Keratinocyte (primary cell): ENCODE results near the gene ABR.

Source experiments
- EZH2 ChIP-seq: IDR thresholded peaks from one replicate; pipeline ENCODE4 v1.6.1; 2012; ENCODE audit warnings: inconsistent platforms, mild to moderate bottlenecking, low read length, moderate library complexity
- TF ChIP-seq, protein P1 (sequence below), 3 experiments: IDR thresholded peaks in 1 of 3; conservative IDR thresholded peaks in 1 of 3; optimal IDR thresholded peaks in 1 of 3; 2 replicates in 2 of 3; 3 replicates in 1 of 3; pipeline versions ENCODE3 to v1.5.1; 2011; ENCODE audit warnings: low read length in 3 of 3, mild to moderate bottlenecking in 3 of 3, moderate library complexity in 2 of 3, control low read depth in 1 of 3, inconsistent platforms in 1 of 3; ENCODE audit not compliant: insufficient read depth in 2 of 3; ENCODE audit errors: extremely low read depth in 1 of 3

DNA sequence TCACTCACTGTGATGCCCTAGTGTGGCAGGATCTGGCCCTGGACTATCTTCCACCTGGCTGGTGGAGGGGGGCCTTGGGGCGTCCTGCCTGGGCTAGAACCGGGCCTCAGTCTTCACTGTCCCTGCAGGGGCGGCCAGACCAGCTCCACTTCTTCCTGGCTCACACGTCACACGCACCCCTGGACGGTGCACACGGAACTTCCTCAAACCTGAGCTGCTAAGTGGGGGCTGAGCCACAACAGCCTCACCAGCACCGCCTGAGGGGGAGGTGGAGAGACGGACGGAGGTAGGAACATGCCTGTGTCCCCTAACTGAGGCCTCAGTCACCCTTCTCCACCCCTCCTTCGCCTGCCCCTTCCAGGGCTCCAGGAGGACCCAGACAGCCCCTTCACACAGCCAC, 146.3 kb downstream of the ABR start:
- no peak for TF ChIP-seq EZH2
- TF ChIP-seq, protein P1, sequence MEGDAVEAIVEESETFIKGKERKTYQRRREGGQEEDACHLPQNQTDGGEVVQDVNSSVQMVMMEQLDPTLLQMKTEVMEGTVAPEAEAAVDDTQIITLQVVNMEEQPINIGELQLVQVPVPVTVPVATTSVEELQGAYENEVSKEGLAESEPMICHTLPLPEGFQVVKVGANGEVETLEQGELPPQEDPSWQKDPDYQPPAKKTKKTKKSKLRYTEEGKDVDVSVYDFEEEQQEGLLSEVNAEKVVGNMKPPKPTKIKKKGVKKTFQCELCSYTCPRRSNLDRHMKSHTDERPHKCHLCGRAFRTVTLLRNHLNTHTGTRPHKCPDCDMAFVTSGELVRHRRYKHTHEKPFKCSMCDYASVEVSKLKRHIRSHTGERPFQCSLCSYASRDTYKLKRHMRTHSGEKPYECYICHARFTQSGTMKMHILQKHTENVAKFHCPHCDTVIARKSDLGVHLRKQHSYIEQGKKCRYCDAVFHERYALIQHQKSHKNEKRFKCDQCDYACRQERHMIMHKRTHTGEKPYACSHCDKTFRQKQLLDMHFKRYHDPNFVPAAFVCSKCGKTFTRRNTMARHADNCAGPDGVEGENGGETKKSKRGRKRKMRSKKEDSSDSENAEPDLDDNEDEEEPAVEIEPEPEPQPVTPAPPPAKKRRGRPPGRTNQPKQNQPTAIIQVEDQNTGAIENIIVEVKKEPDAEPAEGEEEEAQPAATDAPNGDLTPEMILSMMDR (optimal IDR thresholded peaks at IDR 0.05 in 1 of 3, IDR thresholded peaks at IDR 0.05 in 1 of 3, conservative IDR thresholded peaks at IDR 0.05 in 1 of 3; ENCODE audit: extremely low read depth in 1 of 3, insufficient read depth in 2 of 3, low read length in 3 of 3), result no peak
